ENCODE results near the gene ITPR3. TPM values are rescaled to one million over a fixed set of nuclear protein-coding genes. Genes with fewer than 3 reads are reported as not detected.

Gene ITPR3
- total RNA-seq, 1 donor from 2014 or later, result 17.7 TPM

DNA sequence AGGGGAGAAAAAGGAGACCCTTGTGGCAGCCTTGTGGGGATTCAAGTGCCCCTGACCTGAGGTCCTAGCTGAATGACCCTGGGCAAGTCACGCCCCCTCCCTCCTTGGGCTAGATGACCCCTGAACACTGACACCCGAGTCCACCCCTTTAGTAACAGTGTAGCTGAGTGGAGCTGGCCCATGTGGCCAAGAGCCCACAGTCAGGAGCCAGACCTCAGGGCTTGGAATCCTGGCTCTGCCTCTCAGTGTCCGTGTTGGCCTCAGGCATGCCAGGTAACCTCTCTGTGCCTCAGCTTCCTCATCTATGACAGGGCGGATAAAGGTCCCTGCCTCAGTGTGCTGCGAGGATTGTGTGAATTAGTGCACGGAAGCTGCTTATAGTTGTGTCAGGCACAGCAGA is 111.3 kb downstream of the ITPR3 start:
- TF ChIP-seq, protein P1, sequence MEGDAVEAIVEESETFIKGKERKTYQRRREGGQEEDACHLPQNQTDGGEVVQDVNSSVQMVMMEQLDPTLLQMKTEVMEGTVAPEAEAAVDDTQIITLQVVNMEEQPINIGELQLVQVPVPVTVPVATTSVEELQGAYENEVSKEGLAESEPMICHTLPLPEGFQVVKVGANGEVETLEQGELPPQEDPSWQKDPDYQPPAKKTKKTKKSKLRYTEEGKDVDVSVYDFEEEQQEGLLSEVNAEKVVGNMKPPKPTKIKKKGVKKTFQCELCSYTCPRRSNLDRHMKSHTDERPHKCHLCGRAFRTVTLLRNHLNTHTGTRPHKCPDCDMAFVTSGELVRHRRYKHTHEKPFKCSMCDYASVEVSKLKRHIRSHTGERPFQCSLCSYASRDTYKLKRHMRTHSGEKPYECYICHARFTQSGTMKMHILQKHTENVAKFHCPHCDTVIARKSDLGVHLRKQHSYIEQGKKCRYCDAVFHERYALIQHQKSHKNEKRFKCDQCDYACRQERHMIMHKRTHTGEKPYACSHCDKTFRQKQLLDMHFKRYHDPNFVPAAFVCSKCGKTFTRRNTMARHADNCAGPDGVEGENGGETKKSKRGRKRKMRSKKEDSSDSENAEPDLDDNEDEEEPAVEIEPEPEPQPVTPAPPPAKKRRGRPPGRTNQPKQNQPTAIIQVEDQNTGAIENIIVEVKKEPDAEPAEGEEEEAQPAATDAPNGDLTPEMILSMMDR (IDR thresholded peaks at IDR 0.05; ENCODE audit: insufficient read depth, low read depth, low read length), result no peak
- no peak for TF ChIP-seq EZH2 (IDR thresholded peaks at IDR 0.05; ENCODE audit: insufficient read depth, low read length)
- Histone ChIP-seq H3K4me1 (ENCODE audit: insufficient read depth, low read length) (no peaks in the 10 kb centered on the region), H3K4me2 (ENCODE audit: low read length) (no peak overlapping the region), H3K4me3 (ENCODE audit: insufficient read depth, low read depth, low read length) (no peak overlapping the region), H3K9ac (ENCODE audit: low read length) (no peak overlapping the region), H3K27ac (ENCODE audit: low read depth, low read length) (no peak overlapping the region), H4K20me1 (ENCODE audit: insufficient read depth, low read length) (no peaks in the 10 kb centered on the region), H2AFZ (ENCODE audit: low read depth, low read length) (no peak overlapping the region), H3K79me2 (ENCODE audit: insufficient read depth, low read length) (no peaks in the 10 kb centered on the region), H3K9me3 (ENCODE audit: insufficient read depth, low read depth, low read length) (no peaks in the 10 kb centered on the region), H3K36me3 (ENCODE audit: insufficient read depth, low read length) (no peaks in the 10 kb centered on the region), H3K27me3 (ENCODE audit: insufficient read depth, low read length) (peaks cover 8% of the 10 kb centered on the region)
- Mint-ChIP-seq H3K4me1 (ENCODE audit: low read depth, unreplicated experiment) (peaks cover 15% of the 10 kb centered on the region), H3K27me3 (ENCODE audit: low read depth, unreplicated experiment) (peaks cover 14% of the 10 kb centered on the region), H3K27ac (ENCODE audit: unreplicated experiment) (no peak overlapping the region), H3K4me3 (ENCODE audit: unreplicated experiment) (no peak overlapping the region), H3K36me3 (ENCODE audit: low read depth, unreplicated experiment) (no peaks in the 10 kb centered on the region), H3K9me3 (ENCODE audit: unreplicated experiment) (peaks cover 2% of the 10 kb centered on the region)
- DNase-seq (ENCODE audit: low read depth) (no peak), FAIRE-seq (no peak)

DNA sequence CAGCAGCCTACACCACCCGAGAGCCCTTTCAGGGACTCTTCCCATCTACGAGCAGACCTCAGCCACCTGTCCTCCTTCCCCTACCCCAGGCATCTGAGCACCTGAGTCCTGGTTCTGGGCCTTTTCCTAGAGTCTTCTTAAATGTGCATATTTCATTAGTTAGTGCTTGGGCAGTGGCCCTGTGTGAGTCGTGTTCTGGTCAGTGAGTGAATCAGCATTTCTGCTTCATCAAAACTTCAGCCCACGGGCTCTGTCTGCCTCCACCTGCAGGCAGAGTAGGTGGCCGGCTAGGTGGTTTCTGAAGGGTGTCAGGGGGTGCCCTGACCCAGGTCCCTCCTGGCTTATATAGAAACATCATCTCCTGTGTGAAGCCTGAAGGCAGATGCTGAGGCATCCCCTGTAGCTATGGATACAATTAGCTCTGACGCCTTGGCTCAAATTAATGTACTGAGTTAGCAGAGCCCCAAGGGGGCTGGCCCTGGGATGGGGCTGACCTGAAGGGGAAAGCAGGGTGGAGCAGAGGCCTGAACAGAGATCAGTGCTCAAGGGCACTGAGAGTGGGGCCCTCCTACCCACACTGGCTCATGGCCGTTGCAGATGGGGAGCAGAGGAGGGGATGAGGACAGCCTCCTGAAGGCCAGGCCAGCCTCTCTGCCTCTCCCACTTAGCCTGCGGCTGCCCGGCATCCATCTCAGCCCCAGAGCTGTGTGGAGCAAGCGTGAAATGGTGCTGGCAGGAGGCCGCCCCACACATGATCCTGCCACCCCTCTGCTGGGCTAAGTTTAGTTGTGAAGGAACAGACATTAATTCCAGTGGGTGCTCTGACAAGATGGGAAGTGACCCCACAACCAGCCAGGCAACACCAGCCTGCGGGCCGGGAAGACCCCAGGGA is 111.9 kb downstream of the ITPR3 start:
- Histone ChIP-seq H3K4me1 (ENCODE audit: insufficient read depth, low read length) (no peaks in the 10 kb centered on the region), H3K4me3 (ENCODE audit: insufficient read depth, low read depth, low read length) (no peak overlapping the region), H3K9ac (ENCODE audit: low read length) (no peak overlapping the region), H3K27ac (ENCODE audit: low read depth, low read length) (no peak overlapping the region), H4K20me1 (ENCODE audit: insufficient read depth, low read length) (no peaks in the 10 kb centered on the region), H3K27me3 (ENCODE audit: insufficient read depth, low read length) (peaks cover 5% of the 10 kb centered on the region), H3K79me2 (ENCODE audit: insufficient read depth, low read length) (no peaks in the 10 kb centered on the region), H2AFZ (ENCODE audit: low read depth, low read length) (no peak overlapping the region), H3K36me3 (ENCODE audit: insufficient read depth, low read length) (no peaks in the 10 kb centered on the region), H3K4me2 (ENCODE audit: low read length) (no peak overlapping the region), H3K9me3 (ENCODE audit: insufficient read depth, low read depth, low read length) (no peaks in the 10 kb centered on the region)
- Mint-ChIP-seq H3K9me3 (ENCODE audit: unreplicated experiment) (peaks cover 2% of the 10 kb centered on the region), H3K27ac (ENCODE audit: unreplicated experiment) (no peak overlapping the region), H3K27me3 (ENCODE audit: low read depth, unreplicated experiment) (peaks cover 11% of the 10 kb centered on the region), H3K4me3 (ENCODE audit: unreplicated experiment) (peak overlapping the region; percentile 29), H3K4me1 (ENCODE audit: low read depth, unreplicated experiment) (peaks cover 15% of the 10 kb centered on the region), H3K36me3 (ENCODE audit: low read depth, unreplicated experiment) (no peaks in the 10 kb centered on the region)
- DNase-seq (ENCODE audit: low read depth) (no peak), FAIRE-seq (no peak)
- TF ChIP-seq, protein P1 (IDR thresholded peaks at IDR 0.05; ENCODE audit: insufficient read depth, low read depth, low read length), result no peak
- TF ChIP-seq EZH2 (IDR thresholded peaks at IDR 0.05; ENCODE audit: insufficient read depth, low read length), result no peak

DNA sequence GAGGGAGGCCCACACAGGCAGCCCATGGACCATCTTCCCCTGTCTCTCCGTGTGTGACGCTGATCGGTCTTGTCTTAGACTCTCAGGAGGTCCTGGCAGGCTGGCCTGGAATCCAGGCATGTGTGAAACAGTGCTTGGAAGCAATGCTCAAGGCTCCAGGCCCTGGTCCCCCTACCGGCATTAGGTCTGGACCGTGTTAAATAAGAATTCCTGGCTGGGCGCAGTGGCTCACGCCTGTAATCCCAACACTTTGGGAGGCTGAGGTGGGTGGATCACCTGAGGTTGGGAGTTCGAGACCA is 112.5 kb downstream of the ITPR3 start:
- TF ChIP-seq, protein P1 (IDR thresholded peaks at IDR 0.05; ENCODE audit: insufficient read depth, low read depth, low read length), result no peak
- no peak for TF ChIP-seq EZH2 (IDR thresholded peaks at IDR 0.05; ENCODE audit: insufficient read depth, low read length)
- no peak overlapping the region for H3K9ac ChIP-seq (ENCODE audit: low read length)
- no peak overlapping the region for H2AFZ ChIP-seq (ENCODE audit: low read depth, low read length)
- H3K9me3 ChIP-seq (ENCODE audit: insufficient read depth, low read depth, low read length), result no peaks in the 10 kb centered on the region
- no peak overlapping the region for H3K4me3 ChIP-seq (ENCODE audit: insufficient read depth, low read depth, low read length)
- H3K4me3 Mint-ChIP-seq (ENCODE audit: unreplicated experiment), result no peak overlapping the region
- peaks cover 15% of the 10 kb centered on the region for H3K4me1 Mint-ChIP-seq (ENCODE audit: low read depth, unreplicated experiment)
- FAIRE-seq (no peak), DNase-seq (ENCODE audit: low read depth) (no peak)
- H3K4me1 ChIP-seq (ENCODE audit: insufficient read depth, low read length), result no peaks in the 10 kb centered on the region
- H3K27me3 ChIP-seq (ENCODE audit: insufficient read depth, low read length), result peaks cover 2% of the 10 kb centered on the region
- peak overlapping the region; percentile 62 for H3K27ac Mint-ChIP-seq (ENCODE audit: unreplicated experiment)
- no peak overlapping the region for H3K27ac ChIP-seq (ENCODE audit: low read depth, low read length)
- H3K79me2 ChIP-seq (ENCODE audit: insufficient read depth, low read length), result no peaks in the 10 kb centered on the region
- H3K9me3 Mint-ChIP-seq (ENCODE audit: unreplicated experiment), result no peaks in the 10 kb centered on the region
- no peak overlapping the region for H3K4me2 ChIP-seq (ENCODE audit: low read length)
- H3K36me3 ChIP-seq (ENCODE audit: insufficient read depth, low read length), result no peaks in the 10 kb centered on the region
- H3K36me3 Mint-ChIP-seq (ENCODE audit: low read depth, unreplicated experiment), result no peaks in the 10 kb centered on the region
- H4K20me1 ChIP-seq (ENCODE audit: insufficient read depth, low read length), result no peaks in the 10 kb centered on the region
- H3K27me3 Mint-ChIP-seq (ENCODE audit: low read depth, unreplicated experiment), result peaks cover 5% of the 10 kb centered on the region
